HK-2 (cell line): ENCODE data around the gene CNTN4.

Experiments used
- DNase-seq: peaks from one replicate; pipeline ENCODE4 v3.0.0-alpha.2; 2018; ENCODE audit not compliant: unreplicated experiment

CNTN4 gene

GRCh38 chr3:3038201-3038991 lies 939.7 kb downstream of the CNTN4 start:
- no peak for DNase-seq

- DNase-seq = no peak
Measured at GRCh38 chr3:3053974-3054373, 955.3 kb downstream of the CNTN4 start.

DNA sequence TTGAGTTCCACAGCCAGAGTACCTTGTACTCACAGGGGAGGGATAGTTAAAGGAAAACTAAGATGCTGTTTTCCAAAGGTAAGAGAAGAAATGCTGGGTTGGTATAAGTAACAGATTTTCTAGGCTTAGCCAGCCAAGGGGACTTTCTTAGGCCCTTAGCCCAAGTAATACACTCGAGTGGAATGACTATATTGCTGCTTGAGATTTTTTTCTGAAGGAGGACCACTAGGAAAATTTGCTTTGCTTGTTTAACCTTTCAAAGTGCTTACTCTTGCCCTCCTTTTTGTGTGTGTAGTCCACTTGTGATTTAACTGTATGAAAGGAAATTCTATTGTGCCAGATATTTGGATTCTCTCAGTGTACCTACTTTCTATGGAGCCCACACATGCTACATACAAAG lies 961.0 kb downstream of the CNTN4 start:
- DNase-seq = no peak

GRCh38 chr3:3064297-3064696 lies 965.6 kb downstream of the CNTN4 start:
- DNase-seq = no peak

DNA sequence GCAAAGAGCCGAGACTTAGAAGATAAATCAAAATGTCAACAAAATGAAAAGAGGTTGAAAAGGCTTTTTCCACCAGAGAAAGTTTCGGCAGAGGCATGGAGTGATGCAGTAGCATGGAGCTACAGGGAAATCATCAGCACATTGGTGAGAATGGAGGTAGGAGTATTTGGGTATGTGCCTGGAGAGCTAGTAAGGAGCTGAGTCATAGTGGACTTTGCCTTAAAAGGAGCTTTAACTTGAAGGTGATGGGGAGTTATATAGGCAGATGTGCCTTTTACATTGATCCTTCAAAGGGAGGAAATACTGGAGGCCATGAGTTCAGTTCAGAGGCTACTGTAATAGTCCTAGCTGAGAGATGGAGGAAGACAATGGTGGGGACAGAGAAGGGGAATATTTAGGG lies 967.2 kb downstream of the CNTN4 start:
- DNase-seq = no peak

DNA sequence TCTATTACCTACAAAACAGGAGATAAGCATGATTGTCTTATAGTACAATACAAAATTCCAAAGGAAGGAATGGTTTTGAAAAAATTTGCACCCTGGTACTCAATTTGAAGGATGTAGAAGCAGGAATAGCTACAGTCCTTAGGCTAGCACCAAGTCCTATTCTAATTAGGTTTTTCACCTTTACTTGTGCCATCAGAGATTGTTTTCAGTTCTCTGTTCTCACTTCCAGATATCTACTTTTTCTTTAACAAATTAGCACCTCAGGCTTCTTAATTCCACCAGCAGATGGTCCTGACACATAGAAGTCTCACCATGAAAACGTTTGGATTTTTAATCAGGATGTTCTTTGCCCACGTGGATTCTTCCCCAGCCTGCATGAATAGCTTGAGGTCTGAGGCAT lies 967.7 kb downstream of the CNTN4 start:
- DNase-seq = no peak

- DNase-seq = no peak
Measured at GRCh38 chr3:3066910-3067309, 968.2 kb downstream of the CNTN4 start.

DNA sequence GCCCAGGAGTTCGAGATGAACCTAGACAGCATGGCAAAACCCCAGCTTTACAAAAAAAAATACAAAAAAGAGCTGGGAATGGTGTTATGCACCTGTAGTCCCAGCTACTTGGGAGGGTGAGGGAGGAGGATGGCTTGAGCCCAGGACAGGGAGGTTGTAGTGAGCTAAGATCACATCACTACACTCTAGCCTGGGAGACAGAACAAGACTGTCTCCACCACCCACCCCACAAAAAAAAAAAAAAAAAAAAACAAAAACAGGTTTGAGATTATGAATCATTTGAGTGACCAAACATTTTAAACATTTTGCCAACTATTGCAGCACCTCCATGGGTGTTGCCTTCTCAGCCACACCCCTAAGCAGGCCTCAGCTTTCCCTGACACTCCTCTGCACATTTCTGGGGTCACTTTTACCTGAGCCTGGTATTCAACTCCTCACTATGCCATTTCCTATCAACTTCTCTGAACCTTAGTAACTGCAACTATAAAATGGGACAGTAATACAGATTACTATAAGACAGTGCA lies 969.8 kb downstream of the CNTN4 start:
- DNase-seq = no peak

GRCh38 chr3:3069723-3070122 lies 971.1 kb downstream of the CNTN4 start:
- no peak for DNase-seq

DNA sequence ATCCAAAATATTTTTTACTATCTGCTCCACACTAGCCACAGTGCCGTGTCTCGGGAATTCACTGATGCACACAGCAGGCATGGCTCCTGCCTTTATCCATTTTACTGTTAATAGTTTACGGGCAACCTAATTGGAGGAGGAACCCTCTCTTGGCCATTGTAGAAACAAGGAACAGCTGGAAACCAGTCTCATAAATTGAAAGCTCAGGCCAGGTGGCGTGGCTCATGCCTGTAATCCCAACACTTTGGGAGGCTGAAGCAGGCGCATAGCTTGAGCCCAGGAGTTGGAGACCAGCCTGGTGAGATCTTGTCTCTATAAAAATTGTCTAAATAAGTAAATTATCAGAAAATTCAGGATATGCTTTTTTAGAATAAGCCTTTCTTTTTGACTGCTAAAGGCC lies 972.5 kb downstream of the CNTN4 start:
- DNase-seq = no peak

GRCh38 chr3:3074551-3075257 lies 976.0 kb downstream of the CNTN4 start:
- DNase-seq = no peak

DNA sequence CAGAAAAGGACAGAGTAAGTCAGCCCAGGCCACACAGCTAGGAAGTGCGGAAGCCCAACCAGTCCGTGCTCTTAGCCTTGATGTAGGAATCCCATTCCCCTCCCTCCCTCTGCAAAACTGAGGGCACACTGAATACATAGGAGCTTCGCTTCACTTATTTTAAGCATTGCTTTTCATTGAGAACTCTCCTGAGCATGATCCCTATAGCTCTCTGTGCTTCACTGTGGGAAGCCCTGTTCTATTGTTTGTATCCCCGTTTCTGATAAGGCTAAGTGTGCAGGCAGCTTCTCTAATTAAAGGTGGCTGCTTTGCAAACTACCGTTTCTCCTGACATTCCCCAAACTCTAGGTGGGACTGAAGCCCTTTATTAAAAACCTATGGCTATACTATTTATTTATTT lies 981.6 kb downstream of the CNTN4 start:
- no peak for DNase-seq

DNA sequence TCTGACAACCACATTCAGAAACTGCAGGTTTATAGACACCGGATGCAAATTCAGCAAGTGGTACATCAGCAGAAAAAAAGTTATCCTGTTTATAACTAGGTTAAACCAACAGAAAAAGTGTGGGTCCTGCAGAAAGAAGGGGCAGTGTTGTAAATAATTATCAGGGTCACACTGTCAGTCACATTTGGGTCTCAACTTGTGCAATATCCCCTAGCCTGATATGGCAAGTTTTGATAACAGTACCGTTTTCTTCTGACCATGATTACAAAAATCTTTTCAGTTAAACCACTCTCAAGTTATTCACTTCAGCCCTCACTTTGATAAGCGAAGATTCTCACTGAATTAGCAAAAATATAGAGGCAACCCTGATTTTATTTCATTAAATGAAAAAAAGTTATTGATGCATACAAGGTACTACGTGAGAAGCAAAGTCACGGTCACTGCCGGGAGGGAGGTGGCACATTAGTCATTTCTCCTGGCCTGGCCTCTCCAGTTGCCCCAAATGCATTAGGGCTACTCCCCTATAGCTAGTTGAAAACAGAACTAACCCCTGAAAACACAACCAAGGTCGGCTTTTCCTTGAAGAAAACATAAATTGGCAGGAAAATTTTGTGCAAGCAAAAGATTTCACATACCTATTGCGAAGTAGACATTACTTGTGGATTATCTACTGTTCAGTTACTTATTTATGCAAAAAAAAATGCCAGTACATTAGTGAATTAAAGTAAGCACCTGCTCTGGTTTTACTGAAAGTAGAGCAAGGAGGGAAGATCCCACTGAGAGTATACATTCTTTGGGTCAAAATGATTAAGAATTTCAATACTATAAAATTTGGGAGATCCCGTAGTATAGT lies 982.9 kb downstream of the CNTN4 start:
- DNase-seq = no peak

GRCh38 chr3:3082234-3082924 lies 983.7 kb downstream of the CNTN4 start:
- DNase-seq = no peak

- no peak for DNase-seq
Measured at GRCh38 chr3:3084890-3085289, 986.2 kb downstream of the CNTN4 start.

- DNase-seq = no peak
Measured at GRCh38 chr3:3085782-3086181, 987.1 kb downstream of the CNTN4 start.

DNA sequence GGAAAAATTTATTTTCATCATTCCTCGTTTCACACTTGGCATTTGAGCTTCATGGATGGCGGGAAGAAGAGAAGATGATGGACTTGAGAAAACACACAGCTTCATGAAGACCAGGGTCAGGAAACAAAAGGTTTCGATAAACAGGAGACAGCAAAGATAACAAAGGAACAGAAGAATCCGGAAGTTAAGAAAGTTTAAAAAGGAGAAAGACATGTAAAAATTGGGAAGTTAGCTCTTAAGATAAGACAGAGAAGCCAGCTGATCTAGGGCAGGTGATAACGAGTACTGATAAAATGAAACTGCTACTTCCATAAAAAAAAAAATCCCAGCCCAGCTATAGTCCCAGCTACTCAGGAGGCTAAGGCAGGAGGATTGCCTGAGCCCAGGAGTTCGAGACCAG lies 987.6 kb downstream of the CNTN4 start:
- no peak for DNase-seq

GRCh38 chr3:3087279-3087678 lies 988.6 kb downstream of the CNTN4 start:
- no peak for DNase-seq

- no peak for DNase-seq
Measured at GRCh38 chr3:3087716-3088465, 989.2 kb downstream of the CNTN4 start.

GRCh38 chr3:3089017-3089416 lies 990.4 kb downstream of the CNTN4 start:
- no peak for DNase-seq

DNA sequence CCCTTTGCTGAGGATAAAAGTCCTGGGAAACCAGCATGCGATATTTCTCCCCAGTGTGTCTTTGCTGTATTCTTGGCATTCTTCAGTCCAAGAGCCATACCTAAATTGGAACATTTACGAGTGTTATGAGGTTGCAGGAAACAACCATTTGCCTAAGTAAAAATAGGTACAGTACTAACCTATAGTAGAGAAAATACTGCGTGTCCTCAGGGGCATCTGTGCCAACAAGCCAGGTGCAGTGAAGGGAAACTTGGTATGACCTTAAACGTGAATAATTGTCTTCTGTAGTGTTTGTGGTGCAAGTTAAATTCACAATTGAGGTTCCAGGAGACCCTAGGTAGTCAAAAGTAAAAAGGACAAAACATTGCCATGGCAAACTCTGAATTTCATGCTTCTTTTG lies 999.3 kb downstream of the CNTN4 start:
- no peak for DNase-seq
